ENCODE results near the gene C16orf87.
"Not testable (repeated sequence)": the region's sequence is repeated elsewhere in the genome, so short reads cannot be mapped to it uniquely, and the experiment has no call there.

The C16orf87 gene

DNA sequence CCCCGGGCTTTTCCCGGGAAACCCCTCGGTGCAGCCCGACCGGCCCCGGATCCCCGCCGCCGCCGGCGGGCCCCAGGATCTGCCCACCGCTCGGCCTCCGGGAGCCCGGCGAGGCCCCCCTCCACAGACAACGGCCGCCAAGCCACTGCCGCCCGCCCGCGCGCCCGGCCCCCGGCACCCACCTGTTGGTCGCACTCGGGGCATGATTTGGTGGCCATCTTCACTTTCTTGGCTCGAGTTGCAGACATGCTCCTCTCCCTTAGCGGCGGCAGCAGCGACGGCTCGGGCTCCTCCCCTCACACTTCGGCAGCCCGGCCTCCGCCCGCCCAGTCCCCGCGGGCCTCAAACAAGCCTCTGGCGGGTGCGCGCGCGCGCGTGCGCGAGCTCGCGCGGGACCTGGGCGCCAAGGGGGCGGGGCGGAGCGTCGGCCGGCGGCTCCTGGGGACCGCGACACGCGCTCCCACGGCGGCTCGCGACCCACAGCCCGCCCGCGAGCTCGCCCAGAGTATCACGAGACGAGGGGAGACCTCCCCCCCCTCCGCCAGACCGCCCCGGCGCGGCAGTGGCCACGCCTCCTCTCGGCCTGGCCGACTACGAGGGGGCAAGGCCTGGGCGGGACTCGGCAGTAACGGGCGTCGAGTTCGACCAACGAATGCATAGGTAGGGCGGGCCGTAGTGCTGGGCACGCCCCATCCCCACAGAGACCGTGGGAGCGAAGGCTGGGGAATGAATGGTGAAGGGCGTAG, at the start of gene C16orf87:
TSS of gene C16orf87 (minus strand) at position 279 of the 746 bp plus-strand sequence. CDS start at position 248, 31 bp downstream.
- DNase-seq (ENCODE audit: low spot score), result peak; percentile 86

GRCh38 chr16:46875243-46875642, 44.3 kb upstream of the C16orf87 start:
- DNase-seq (ENCODE audit: low spot score), result no peak

- no peak for DNase-seq (ENCODE audit: low spot score)
Measured at GRCh38 chr16:46873201-46873600, 42.2 kb upstream of the C16orf87 start.

DNA sequence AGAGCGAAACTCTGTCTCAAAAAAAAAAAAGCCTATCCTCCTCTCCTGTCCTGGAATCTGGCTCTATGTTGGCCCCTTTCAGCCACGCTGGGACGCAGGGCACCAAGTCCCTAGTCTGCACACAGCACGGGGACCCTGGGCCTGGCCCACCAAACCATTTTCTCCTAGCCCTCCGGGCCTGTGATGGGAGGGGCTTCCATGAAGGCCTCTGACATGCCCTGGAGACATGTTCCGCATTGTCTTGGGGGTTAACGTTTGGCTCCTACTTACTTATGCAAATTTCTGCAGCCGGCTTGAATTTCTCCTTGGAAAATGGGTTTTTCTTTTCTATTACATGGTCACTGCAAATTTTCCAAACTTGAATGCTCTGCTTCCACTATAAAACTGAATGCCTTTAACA, 40.6 kb upstream of the C16orf87 start:
- no peak for DNase-seq (ENCODE audit: low spot score)

DNA sequence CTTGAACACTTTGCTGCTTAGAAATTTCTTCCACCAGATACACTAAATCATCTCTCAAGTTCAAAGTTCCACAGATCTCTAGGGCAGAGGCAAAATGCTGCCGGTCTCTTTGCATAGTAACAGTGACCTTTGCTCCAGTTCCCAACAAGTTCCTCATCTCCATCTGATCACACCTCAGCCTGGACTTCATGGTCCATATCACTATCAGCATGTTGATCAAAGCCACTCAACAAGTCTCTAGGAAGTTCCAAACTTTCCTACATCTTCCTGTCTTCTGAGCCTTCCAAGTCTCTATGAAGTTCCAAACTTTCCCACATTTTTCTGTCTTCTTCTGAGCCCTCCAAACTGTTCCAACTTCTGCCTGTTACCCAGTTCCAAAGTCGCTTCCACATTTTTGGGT, 37.9 kb upstream of the C16orf87 start:
- not testable (repeated sequence) for DNase-seq (ENCODE audit: low spot score)

DNA sequence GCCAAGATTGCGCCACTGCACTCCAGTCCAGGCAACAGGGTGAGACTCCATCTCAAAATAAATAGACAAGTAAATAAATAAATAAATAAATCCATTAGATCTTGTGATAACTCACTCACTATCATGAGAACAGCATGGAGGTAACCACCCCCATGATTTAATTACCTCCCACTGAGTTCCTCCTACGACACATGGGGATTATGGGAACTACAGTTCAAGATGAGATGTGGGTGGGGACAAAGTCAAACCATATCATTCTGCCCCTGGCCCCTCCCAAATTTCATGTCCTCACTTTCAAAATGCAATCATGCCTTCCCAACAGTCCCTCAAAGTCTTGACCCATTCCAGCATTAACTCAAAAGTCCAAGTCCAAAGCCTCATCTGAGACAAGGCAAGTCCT, 36.5 kb upstream of the C16orf87 start:
- not testable (repeated sequence) for DNase-seq (ENCODE audit: low spot score)

DNA sequence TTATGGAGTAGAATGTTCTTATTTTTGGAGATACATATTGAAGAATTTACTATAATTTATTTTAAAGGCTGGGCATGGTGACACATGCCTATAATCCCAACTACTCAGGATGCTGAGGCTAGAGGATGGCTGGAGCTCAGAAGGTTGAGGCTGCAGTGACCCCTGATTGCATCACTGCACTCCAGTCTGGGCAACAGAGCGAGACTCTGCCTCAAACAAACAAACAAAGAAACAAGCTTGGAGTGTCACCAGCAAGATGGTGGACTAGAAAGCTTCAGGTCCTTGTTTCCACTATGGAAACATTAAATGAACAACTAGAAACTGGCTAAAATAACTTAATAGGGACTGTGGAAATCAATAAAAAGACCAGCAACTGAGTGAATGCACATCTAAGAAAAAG, 35.3 kb upstream of the C16orf87 start:
- DNase-seq (ENCODE audit: low spot score), result no peak

- no peak for DNase-seq (ENCODE audit: low spot score)
Measured at GRCh38 chr16:46862555-46863447, 31.8 kb upstream of the C16orf87 start.

GRCh38 chr16:46859719-46860152, 28.8 kb upstream of the C16orf87 start:
- DNase-seq (ENCODE audit: low spot score), result no peak

DNA sequence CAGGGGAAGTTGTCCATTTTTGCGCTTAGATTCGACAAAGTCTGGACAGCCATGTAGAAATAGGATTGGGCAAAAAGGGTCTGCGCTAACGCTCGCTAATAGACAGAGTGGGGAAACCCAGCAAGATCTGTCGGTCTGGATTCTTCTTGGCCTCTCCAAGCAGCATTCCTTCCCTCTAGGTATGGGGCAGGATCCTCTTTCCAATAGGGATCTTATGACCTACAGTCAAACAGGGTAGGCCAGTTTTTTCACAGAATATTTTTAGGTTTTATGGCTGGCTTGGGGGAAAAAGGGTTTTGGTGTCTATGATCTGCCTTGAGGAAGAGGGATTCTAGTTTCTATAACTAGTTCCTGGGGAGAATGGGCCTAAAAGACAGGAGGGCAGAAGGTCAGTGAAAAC, 27.2 kb upstream of the C16orf87 start:
- DNase-seq (ENCODE audit: low spot score), result no peak

DNA sequence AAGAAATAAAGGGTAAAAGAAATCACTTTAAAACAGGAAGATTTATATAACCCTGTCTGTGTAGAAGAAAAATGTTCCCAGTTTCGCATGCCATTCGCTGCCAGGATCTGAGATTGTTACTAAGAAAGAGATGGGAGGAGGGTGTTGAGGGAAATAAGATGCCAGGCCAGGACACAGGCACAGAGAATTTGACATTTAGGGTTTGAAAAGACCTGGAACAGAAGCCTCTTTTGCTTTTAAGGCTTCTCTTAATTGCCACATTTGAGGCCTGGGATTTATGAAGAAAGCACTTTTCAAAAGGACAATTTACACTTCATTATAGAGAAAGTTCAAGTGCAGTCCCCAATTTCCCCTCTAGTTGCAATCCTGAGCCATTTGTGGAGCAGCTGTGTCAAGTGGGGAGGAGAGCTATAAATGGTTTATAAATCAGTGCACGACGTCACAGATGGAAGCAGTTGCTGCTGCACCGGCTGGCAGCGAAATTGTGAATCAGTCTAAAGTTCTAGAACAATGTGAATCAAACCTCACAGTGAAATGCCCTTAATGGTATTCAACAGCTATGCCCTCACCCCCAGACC, 26.5 kb upstream of the C16orf87 start:
- DNase-seq (ENCODE audit: low spot score), result no peak

- no peak for DNase-seq (ENCODE audit: low spot score)
Measured at GRCh38 chr16:46855389-46855788, 24.4 kb upstream of the C16orf87 start.

DNA sequence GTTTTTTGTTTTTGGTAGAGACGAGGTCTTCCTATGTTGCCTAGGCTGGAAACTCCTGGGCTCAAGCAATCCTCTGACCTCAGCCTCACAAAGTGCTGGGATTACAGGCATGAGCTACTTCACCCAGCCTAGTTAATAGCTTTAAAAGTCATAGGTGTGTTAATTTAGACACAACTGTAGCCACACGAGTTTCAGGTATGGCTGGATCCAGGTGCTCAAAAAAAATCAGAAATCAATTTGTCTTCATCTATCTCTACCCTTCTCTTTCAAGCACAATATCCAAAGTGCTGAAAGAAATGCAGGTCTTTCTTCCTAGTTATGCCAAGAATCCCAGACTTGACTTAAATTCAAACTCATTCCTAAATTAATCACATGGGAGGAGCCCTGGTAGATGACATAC, 23.9 kb upstream of the C16orf87 start:
- DNase-seq (ENCODE audit: low spot score), result no peak

DNA sequence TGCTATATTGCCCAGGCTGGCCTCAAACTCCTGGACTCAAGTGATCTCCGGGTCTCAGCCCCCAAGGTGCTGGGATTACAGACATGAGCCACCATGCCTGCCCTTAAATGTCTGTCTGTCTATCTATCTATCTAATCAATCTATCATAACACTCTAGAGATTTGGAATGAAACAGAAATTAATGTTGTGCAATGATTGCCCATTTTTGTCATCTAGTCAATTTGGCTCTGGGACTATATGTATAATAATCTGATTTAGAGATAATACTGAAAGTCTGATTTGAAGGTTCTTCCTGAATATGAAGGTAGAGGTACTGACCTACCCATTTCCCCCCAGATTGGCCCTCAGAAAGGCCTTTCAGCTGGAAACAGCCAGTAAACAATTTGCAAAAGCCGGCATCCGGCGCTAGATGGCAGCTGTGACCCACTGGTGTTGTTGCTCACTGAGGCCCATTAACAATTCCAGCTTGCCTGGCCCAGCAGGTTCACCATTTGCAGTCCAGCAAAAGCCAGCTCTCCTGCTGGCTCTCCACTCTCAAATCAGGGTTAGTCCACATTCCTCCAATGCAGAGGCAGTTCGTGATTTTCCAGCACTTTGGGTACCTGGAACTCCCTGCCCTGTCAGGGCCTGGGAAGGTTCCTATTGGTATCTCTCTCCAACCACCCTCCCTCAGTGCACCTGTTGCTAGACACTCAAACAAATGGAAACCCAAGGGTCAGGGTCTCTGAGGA, 22.9 kb upstream of the C16orf87 start:
- DNase-seq (ENCODE audit: low spot score), result peak; percentile 73

DNA sequence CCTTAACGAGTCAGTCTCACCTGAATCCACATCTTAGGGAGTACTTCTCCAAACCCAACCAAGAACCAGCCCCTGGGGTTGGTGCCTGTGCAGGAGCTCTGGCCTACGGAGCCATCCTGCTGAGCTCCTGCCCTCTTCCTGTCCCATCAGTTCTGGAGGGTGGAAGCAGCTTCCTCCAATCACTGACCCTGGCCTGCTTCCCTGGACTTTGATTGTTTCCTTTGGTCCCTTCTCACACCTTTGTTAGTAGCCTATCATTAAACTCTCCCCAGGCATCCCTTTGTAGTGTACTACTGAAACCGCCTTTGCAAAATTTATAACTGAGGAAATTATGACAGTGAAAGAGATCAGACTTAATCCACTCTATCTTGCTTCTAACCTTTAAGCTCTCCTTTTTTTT, 21.1 kb upstream of the C16orf87 start:
- no peak for DNase-seq (ENCODE audit: low spot score)

- no peak for DNase-seq (ENCODE audit: low spot score)
Measured at GRCh38 chr16:46850619-46851555, 19.9 kb upstream of the C16orf87 start.

GRCh38 chr16:46848768-46849764, 18.1 kb upstream of the C16orf87 start:
- no peak for DNase-seq (ENCODE audit: low spot score)

GRCh38 chr16:46845952-46846351, 15.0 kb upstream of the C16orf87 start:
- no peak for DNase-seq (ENCODE audit: low spot score)

DNA sequence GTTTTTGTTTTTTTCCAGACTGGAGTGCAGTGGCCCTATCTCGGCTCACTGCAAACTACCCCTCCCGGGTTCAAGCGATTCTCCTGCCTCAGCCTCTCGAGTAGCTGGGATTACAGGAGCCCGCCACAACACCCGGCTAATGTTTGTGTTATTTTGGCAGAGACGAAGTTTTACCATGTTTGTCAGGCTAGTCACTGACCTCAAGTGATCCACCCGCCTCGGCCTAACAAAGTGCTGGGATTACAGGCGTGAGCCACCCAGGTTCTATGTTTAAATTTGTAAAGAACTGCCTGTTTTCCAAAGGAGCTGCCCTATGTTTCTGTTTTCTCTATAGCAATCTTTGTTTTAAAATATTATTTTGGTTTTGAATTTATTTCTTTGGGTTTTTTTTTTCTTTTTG, 13.8 kb upstream of the C16orf87 start:
- no peak for DNase-seq (ENCODE audit: low spot score)

Data from HuH-7 (cell line).